Caco-2 (cell line): Measurements from ENCODE around the gene TLN1. TPM values are rescaled to one million over a fixed set of nuclear protein-coding genes. Genes with fewer than 3 reads are reported as not detected.

Source experiments
- BruUV-seq: library from RNA; stranded (reverse); fragments of 400-500 nt; replicated peaks from 2 replicates; lab custom pipeline; 2021; lab: Mats Ljungman, UMichigan
- CTCF ChIA-PET: fragments of 300-600 bp; sonication (Branson Sonifier 250); formaldehyde crosslinking; loops from one replicate; lab custom pipeline; 2022; ENCODE audit warnings: antibody characterized with exemption; lab: Charles Lee
- POLR2A ChIA-PET: fragments of 300-600 bp; sonication (Branson Sonifier 250); formaldehyde crosslinking; loops from one replicate; lab custom pipeline; 2022; ENCODE audit warnings: antibody characterized with exemption; lab: Charles Lee
- DNase-seq, 2 experiments: peaks; one replicate each; pipeline versions ENCODE4 v3.0.0 to v3.0.0-alpha.2; 2020 to 2022
- H3K27me3 ChIP-seq: replicated peaks from 2 replicates; pipeline ENCODE4 v1.6.0; 2011; ENCODE audit warnings: low read length; ENCODE audit not compliant: control insufficient read depth, insufficient read depth
- H3K36me3 ChIP-seq: 2 replicates; pipeline ENCODE4 v1.5.1; 2011; ENCODE audit warnings: low read length; ENCODE audit not compliant: control insufficient read depth, insufficient read depth
- H3K4me1 ChIP-seq: fragments of 250-450 bp; sonication (Bioruptor Pico); 2 replicates; pipeline ENCODE4 v1.5.1; 2020; ENCODE audit warnings: mild to moderate bottlenecking
- H3K4me3 ChIP-seq: 2 replicates; pipeline ENCODE4 v1.5.1; 2011; ENCODE audit warnings: low read depth, mild to moderate bottlenecking, control low read depth, low read length
- H3K9me3 ChIP-seq: fragments of 250-450 bp; sonication (Bioruptor Pico); 2 replicates; pipeline ENCODE4 v1.5.1; 2020; ENCODE audit warnings: mild to moderate bottlenecking, moderate library complexity
- H3K27ac Mint-ChIP-seq: one replicate; pipeline ENCODE4 v1.8.0; 2022; ENCODE audit warnings: mixed read lengths; ENCODE audit not compliant: unreplicated experiment
- H3K27me3 Mint-ChIP-seq: one replicate; pipeline ENCODE4 v1.8.0; 2022; ENCODE audit warnings: mixed read lengths; ENCODE audit not compliant: insufficient read depth, unreplicated experiment
- H3K36me3 Mint-ChIP-seq: one replicate; pipeline ENCODE4 v1.8.0; 2022; ENCODE audit warnings: mild to moderate bottlenecking, mixed read lengths; ENCODE audit not compliant: insufficient read depth, unreplicated experiment
- H3K4me1 Mint-ChIP-seq: one replicate; pipeline ENCODE4 v1.8.0; 2022; ENCODE audit warnings: low read depth, mixed read lengths; ENCODE audit not compliant: unreplicated experiment
- H3K4me3 Mint-ChIP-seq: one replicate; pipeline ENCODE4 v1.8.0; 2022; ENCODE audit warnings: mild to moderate bottlenecking, moderate library complexity, mixed read lengths; ENCODE audit not compliant: unreplicated experiment
- H3K9me3 Mint-ChIP-seq: one replicate; pipeline ENCODE4 v1.8.0; 2022; ENCODE audit warnings: mixed read lengths; ENCODE audit not compliant: unreplicated experiment
- intact Hi-C: fragments of 100-400 bp; cut with micrococcal nuclease; formaldehyde crosslinking; loops from one replicate; pipeline ENCODE4 v1.10.0; 2022; ENCODE audit not compliant: unreplicated experiment
- total RNA-seq: library from RNA; stranded (reverse); gene quantifications from 2 replicates; pipeline ENCODE4 v1.2.3, GENCODE V29; 2022
- TF ChIP-seq, protein P1 (sequence below), 2 experiments: fragments of 200-600 bp in 1 of 2; IDR thresholded peaks; 1 replicate in 1 of 2; 2 replicates in 1 of 2; pipeline versions ENCODE4 v1.5.1 to v1.8.0; 2011 to 2022; ENCODE audit warnings: antibody characterized with exemption in 1 of 2, control low read depth in 1 of 2, inconsistent platforms in 1 of 2, low read depth in 1 of 2, low read length in 1 of 2, mild to moderate bottlenecking in 1 of 2, moderate library complexity in 1 of 2; ENCODE audit not compliant: insufficient read depth in 1 of 2, severe bottlenecking in 1 of 2, unreplicated experiment in 1 of 2

Gene TLN1
- total RNA-seq, 1 experiment from 2014 or later = 147 TPM

DNA sequence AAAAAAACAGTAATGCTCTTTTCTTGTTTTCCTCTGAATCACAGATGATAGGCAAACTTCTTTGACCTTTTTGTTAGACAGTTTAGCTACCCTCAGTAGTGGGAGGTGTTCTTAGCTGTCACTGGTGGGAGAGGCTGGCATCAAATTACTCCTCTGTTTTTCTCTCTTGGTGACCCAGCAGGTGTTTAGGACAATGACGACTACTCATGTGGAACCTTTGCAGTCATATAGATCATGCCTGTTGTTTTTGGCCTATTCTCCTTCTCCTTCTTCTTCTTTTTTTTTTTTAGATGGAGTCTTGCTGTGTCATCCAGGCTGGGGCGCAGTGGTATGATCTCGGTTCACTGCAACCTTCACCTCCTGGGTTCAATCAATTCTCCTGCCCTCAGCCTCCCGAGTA, 44.0 kb upstream of the TLN1 start:
- ChIA-PET CTCF (interaction anchor here (0.6 to 0.7 kb wide), 2 partner anchors 20 to 1396 kb away, joined by 3 read pairs; no protein-coding TSS in a partner anchor), POLR2A (no interaction called here)
- H3K36me3 Mint-ChIP-seq = no peaks in the 10 kb centered on the region
- no peaks in the 10 kb centered on the region for H3K4me1 Mint-ChIP-seq
- no peak for DNase-seq
- H3K27ac Mint-ChIP-seq = no peak overlapping the region
- intact Hi-C loops = no loop called here
- no peak overlapping the region for H3K4me3 Mint-ChIP-seq
- BruUV-seq = no TSS peak
- no peaks in the 10 kb centered on the region for H3K27me3 Mint-ChIP-seq
- peaks cover 14% of the 10 kb centered on the region for H3K4me1 ChIP-seq
- no peaks in the 10 kb centered on the region for H3K9me3 Mint-ChIP-seq
- no peak overlapping the region for H3K4me3 ChIP-seq
- H3K9me3 ChIP-seq = no peaks in the 10 kb centered on the region
- no peaks in the 10 kb centered on the region for H3K36me3 ChIP-seq
- TF ChIP-seq, protein P1, sequence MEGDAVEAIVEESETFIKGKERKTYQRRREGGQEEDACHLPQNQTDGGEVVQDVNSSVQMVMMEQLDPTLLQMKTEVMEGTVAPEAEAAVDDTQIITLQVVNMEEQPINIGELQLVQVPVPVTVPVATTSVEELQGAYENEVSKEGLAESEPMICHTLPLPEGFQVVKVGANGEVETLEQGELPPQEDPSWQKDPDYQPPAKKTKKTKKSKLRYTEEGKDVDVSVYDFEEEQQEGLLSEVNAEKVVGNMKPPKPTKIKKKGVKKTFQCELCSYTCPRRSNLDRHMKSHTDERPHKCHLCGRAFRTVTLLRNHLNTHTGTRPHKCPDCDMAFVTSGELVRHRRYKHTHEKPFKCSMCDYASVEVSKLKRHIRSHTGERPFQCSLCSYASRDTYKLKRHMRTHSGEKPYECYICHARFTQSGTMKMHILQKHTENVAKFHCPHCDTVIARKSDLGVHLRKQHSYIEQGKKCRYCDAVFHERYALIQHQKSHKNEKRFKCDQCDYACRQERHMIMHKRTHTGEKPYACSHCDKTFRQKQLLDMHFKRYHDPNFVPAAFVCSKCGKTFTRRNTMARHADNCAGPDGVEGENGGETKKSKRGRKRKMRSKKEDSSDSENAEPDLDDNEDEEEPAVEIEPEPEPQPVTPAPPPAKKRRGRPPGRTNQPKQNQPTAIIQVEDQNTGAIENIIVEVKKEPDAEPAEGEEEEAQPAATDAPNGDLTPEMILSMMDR (IDR thresholded peaks at IDR 0.05; ENCODE audit: insufficient read depth in 1 of 2, low read depth in 1 of 2, low read length in 1 of 2, severe bottlenecking in 1 of 2, unreplicated experiment in 1 of 2) = no peak
- H3K27me3 ChIP-seq = no peaks in the 10 kb centered on the region

DNA sequence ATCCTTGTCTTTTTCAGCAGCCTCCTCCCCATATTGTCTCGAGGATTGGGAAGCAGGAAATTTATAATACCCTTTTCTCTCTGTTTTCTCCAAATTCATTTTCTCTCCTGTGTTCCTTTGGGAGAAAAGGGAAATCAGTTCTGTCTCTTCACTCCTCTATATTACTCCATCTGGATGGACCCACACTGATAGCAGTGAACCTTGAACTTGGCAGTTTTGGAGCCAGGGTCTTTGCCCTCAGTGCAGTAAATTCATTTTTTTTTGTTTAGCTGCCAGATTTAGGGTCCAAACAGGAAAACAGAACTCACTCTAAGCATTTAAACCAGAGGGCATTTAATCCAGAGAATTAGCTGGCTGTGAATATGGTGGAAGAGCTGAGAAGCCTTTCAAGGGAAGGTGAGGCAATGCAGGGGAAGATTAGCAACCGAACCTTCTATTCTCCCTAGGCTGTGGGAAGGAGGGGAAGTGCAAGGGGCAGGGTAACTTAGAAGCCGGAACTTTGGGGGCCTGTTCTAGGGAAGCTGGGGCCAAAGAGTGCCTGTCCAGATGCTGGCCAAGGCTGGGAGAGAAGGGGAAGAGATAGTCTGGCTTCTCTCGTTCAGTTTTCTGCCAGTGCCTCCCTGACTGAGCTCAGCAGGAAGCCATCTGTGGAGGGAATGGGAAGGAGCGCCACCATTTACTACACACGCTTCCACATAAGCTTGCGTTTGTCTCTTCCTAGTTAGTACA, 43.1 kb upstream of the TLN1 start:
- TF ChIP-seq, protein P1 (IDR thresholded peaks at IDR 0.05; ENCODE audit: insufficient read depth in 1 of 2, low read depth in 1 of 2, low read length in 1 of 2, severe bottlenecking in 1 of 2, unreplicated experiment in 1 of 2) = no peak
- intact Hi-C loops = no loop called here
- peaks cover 16% of the 10 kb centered on the region for H3K4me1 ChIP-seq
- Mint-ChIP-seq H3K4me1 (no peaks in the 10 kb centered on the region), H3K36me3 (no peaks in the 10 kb centered on the region), H3K9me3 (no peaks in the 10 kb centered on the region), H3K27me3 (no peaks in the 10 kb centered on the region), H3K4me3 (no peak overlapping the region), H3K27ac (no peak overlapping the region)
- H3K4me3 ChIP-seq = no peak overlapping the region
- no peaks in the 10 kb centered on the region for H3K27me3 ChIP-seq
- ChIA-PET CTCF (interaction anchor here (0.6 to 1.0 kb wide), 2 partner anchors 15 to 19 kb away, joined by 3 to 4 read pairs; no protein-coding TSS in a partner anchor), POLR2A (no interaction called here)
- no peaks in the 10 kb centered on the region for H3K9me3 ChIP-seq
- no TSS peak for BruUV-seq
- no peaks in the 10 kb centered on the region for H3K36me3 ChIP-seq
- no peak for DNase-seq

DNA sequence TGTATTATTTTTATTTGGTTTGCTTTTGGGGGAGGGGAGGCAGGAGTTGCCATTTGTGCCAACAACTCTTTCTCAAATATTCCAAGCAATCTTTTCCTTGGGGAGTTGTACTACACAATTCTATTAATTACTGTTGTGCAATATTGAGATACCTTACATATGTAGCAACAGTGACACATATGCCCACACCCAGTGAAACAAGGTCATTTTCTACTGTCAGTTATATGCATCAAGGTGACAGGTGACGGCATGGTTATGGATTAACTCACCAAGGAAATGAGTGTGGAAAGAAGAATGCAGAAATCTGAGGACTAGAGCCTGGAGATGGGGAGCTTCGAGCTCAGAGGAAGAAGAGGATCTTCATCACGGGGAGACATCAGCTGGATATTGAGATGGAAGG, 39.9 kb upstream of the TLN1 start:
- Histone ChIP-seq H3K27me3 (no peaks in the 10 kb centered on the region), H3K4me1 (peaks cover 16% of the 10 kb centered on the region), H3K9me3 (no peaks in the 10 kb centered on the region), H3K4me3 (no peak overlapping the region), H3K36me3 (no peaks in the 10 kb centered on the region)
- POLR2A ChIA-PET = interaction anchor here (1.2 kb wide), 1 partner anchor 25 kb away, joined by 3 read pairs; no protein-coding TSS in a partner anchor
- BruUV-seq = no TSS peak
- no peak overlapping the region for H3K27ac Mint-ChIP-seq
- TF ChIP-seq, protein P1 (IDR thresholded peaks at IDR 0.05; ENCODE audit: insufficient read depth in 1 of 2, low read depth in 1 of 2, low read length in 1 of 2, severe bottlenecking in 1 of 2, unreplicated experiment in 1 of 2) = no peak
- no peaks in the 10 kb centered on the region for H3K27me3 Mint-ChIP-seq
- intact Hi-C loops = no loop called here
- DNase-seq = peak in 1 of 2 experiments; percentile 20
- no peaks in the 10 kb centered on the region for H3K4me1 Mint-ChIP-seq
- CTCF ChIA-PET = interaction anchor here (0.5 to 2.1 kb wide), 5 partner anchors 11 to 110 kb away, joined by 3 to 9 read pairs (median 4); no protein-coding TSS in a partner anchor
- H3K36me3 Mint-ChIP-seq = no peaks in the 10 kb centered on the region
- no peaks in the 10 kb centered on the region for H3K9me3 Mint-ChIP-seq
- no peak overlapping the region for H3K4me3 Mint-ChIP-seq
